ENCODE data around the gene ARL16. TPM values are rescaled to one million over a fixed set of nuclear protein-coding genes. Genes with fewer than 3 reads are reported as not detected.

Gene ARL16
- total RNA-seq, 1 experiment from 2014 or later: 46.7 TPM

GRCh38 chr17:81636505-81637288 is 46.9 kb downstream of the ARL16 start, which contains the start of the genes NPLOC4 and TSPAN10 (continued):
- TF ChIP-seq, protein P1, sequence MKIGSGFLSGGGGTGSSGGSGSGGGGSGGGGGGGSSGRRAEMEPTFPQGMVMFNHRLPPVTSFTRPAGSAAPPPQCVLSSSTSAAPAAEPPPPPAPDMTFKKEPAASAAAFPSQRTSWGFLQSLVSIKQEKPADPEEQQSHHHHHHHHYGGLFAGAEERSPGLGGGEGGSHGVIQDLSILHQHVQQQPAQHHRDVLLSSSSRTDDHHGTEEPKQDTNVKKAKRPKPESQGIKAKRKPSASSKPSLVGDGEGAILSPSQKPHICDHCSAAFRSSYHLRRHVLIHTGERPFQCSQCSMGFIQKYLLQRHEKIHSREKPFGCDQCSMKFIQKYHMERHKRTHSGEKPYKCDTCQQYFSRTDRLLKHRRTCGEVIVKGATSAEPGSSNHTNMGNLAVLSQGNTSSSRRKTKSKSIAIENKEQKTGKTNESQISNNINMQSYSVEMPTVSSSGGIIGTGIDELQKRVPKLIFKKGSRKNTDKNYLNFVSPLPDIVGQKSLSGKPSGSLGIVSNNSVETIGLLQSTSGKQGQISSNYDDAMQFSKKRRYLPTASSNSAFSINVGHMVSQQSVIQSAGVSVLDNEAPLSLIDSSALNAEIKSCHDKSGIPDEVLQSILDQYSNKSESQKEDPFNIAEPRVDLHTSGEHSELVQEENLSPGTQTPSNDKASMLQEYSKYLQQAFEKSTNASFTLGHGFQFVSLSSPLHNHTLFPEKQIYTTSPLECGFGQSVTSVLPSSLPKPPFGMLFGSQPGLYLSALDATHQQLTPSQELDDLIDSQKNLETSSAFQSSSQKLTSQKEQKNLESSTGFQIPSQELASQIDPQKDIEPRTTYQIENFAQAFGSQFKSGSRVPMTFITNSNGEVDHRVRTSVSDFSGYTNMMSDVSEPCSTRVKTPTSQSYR (CRISPR knock-in tag; IDR thresholded peaks at IDR 0.05): 0 out of 2 replicates have a peak, but pooled peaks have one; percentile 53
- TF ChIP-seq GABPB1 (CRISPR knock-in tag; IDR thresholded peaks at IDR 0.05) (peak; percentile 75), OVOL2 (CRISPR knock-in tag; IDR thresholded peaks at IDR 0.05; ENCODE audit: borderline replicate concordance) (no peak), GTF2I (CRISPR knock-in tag; conservative IDR thresholded peaks at IDR 0.05) (no peak), NR3C1 (CRISPR knock-in tag; conservative IDR thresholded peaks at IDR 0.05; ENCODE audit: low read depth) (peak; percentile 48; the same call in 1 of the 2 replicates), FOXK1 (CRISPR knock-in tag; IDR thresholded peaks at IDR 0.05) (peak; percentile 89), ZNF219 (CRISPR knock-in tag; IDR thresholded peaks at IDR 0.05; ENCODE audit: borderline replicate concordance) (no peak), ZMAT4 (CRISPR knock-in tag; IDR thresholded peaks at IDR 0.05) (no peak), CREB1 (CRISPR knock-in tag; IDR thresholded peaks at IDR 0.05) (no peak), NFE2L1 (CRISPR knock-in tag; IDR thresholded peaks at IDR 0.05) (peak; percentile 79), ZBTB43 (CRISPR knock-in tag; IDR thresholded peaks at IDR 0.05) (0 out of 2 replicates have a peak, but pooled peaks have one; percentile 56), ZNF671 (CRISPR knock-in tag; IDR thresholded peaks at IDR 0.05) (no peak), TCF7 (CRISPR knock-in tag; IDR thresholded peaks at IDR 0.05; ENCODE audit: low read depth) (0 out of 2 replicates have a peak, but pooled peaks have one; percentile 33), HMGA2 (CRISPR knock-in tag; IDR thresholded peaks at IDR 0.05) (no peak), TEAD1 (CRISPR knock-in tag; IDR thresholded peaks at IDR 0.05) (peak; percentile 81; the same call in 1 of the 2 replicates), ETV6 (CRISPR knock-in tag; IDR thresholded peaks at IDR 0.05) (peak; percentile 83), FOXP1 (CRISPR knock-in tag; IDR thresholded peaks at IDR 0.05; ENCODE audit: borderline replicate concordance) (peak; percentile 89), ZNF317 (CRISPR knock-in tag; IDR thresholded peaks at IDR 0.05; ENCODE audit: borderline replicate concordance, low read depth) (no peak), ELF4 (CRISPR knock-in tag; IDR thresholded peaks at IDR 0.05; ENCODE audit: low read depth) (no peak), JAZF1 (CRISPR knock-in tag; IDR thresholded peaks at IDR 0.05) (no peak), SMAD4 (CRISPR knock-in tag; IDR thresholded peaks at IDR 0.05) (no peak), NR1H2 (CRISPR knock-in tag; IDR thresholded peaks at IDR 0.05) (no peak), MYBL2 (CRISPR knock-in tag; IDR thresholded peaks at IDR 0.05) (peak; percentile 61; the same call in 1 of the 2 replicates), TP53 (CRISPR knock-in tag; IDR thresholded peaks at IDR 0.05) (peak; percentile 82)
- TF ChIP-seq, protein P2, sequence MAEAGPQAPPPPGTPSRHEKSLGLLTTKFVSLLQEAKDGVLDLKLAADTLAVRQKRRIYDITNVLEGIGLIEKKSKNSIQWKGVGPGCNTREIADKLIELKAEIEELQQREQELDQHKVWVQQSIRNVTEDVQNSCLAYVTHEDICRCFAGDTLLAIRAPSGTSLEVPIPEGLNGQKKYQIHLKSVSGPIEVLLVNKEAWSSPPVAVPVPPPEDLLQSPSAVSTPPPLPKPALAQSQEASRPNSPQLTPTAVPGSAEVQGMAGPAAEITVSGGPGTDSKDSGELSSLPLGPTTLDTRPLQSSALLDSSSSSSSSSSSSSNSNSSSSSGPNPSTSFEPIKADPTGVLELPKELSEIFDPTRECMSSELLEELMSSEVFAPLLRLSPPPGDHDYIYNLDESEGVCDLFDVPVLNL (CRISPR knock-in tag; IDR thresholded peaks at IDR 0.05; ENCODE audit: borderline replicate concordance, low read depth): peak; percentile 72; the same call in 1 of the 2 replicates
